ENCODE measurements around the gene CALML3.

The CALML3 gene

GRCh38 chr10:5506751-5507648 lies 17.8 kb upstream of the CALML3 start:
- no peak for DNase-seq (ENCODE audit: low read depth)

- no peak for DNase-seq (ENCODE audit: low read depth)
These were observed 17.1 kb upstream of the CALML3 start for GRCh38 chr10:5507649-5508131.

- DNase-seq (ENCODE audit: low read depth), result no peak
These were observed 16.6 kb upstream of the CALML3 start for GRCh38 chr10:5508161-5508604.

- DNase-seq (ENCODE audit: low read depth), result no peak
These were observed 16.0 kb upstream of the CALML3 start for GRCh38 chr10:5508786-5509185.

- no peak for DNase-seq (ENCODE audit: low read depth)
These were observed 15.5 kb upstream of the CALML3 start for GRCh38 chr10:5509236-5509635.

- no peak for DNase-seq (ENCODE audit: low read depth)
These were observed 15.1 kb upstream of the CALML3 start for GRCh38 chr10:5509691-5510090.

GRCh38 chr10:5510281-5511072 lies 14.3 kb upstream of the CALML3 start:
- no peak for DNase-seq (ENCODE audit: low read depth)

GRCh38 chr10:5511231-5511884 lies 13.4 kb upstream of the CALML3 start:
- no peak for DNase-seq (ENCODE audit: low read depth)

- DNase-seq (ENCODE audit: low read depth), result no peak
These were observed 12.9 kb upstream of the CALML3 start for GRCh38 chr10:5511885-5512280.

GRCh38 chr10:5512331-5512730 lies 12.4 kb upstream of the CALML3 start:
- no peak for DNase-seq (ENCODE audit: low read depth)

GRCh38 chr10:5512881-5513612 lies 11.7 kb upstream of the CALML3 start:
- no peak for DNase-seq (ENCODE audit: low read depth)

- DNase-seq (ENCODE audit: low read depth), result no peak
These were observed 10.4 kb upstream of the CALML3 start for GRCh38 chr10:5514226-5514850.

GRCh38 chr10:5515948-5516761 lies 8.6 kb upstream of the CALML3 start:
- DNase-seq (ENCODE audit: low read depth), result no peak

- DNase-seq (ENCODE audit: low read depth), result no peak
These were observed 7.2 kb upstream of the CALML3 start for GRCh38 chr10:5517546-5517945.

- DNase-seq (ENCODE audit: low read depth), result no peak
These were observed 6.6 kb upstream of the CALML3 start for GRCh38 chr10:5518143-5518542.

- DNase-seq (ENCODE audit: low read depth), result no peak
These were observed 5.7 kb upstream of the CALML3 start for GRCh38 chr10:5519054-5519453.

- DNase-seq (ENCODE audit: low read depth), result no peak
These were observed 1.7 kb upstream of the CALML3 start for GRCh38 chr10:5522913-5523560.

GRCh38 chr10:5523796-5524574 lies 776 bp upstream of the CALML3 start:
- no peak for DNase-seq (ENCODE audit: low read depth)

Measured in stimulated activated CD8-positive, alpha-beta memory T cell treated with anti-CD3 and anti-CD28 coated beads, Interleukin-15, amount 100 ng/mL, for 24 hours (primary cell).